Epithelial cell of prostate (primary cell): ENCODE measurements around the gene LRRC15.

Experiments used
- DNase-seq: peaks from one replicate; pipeline ENCODE4 v3.0.0-alpha.2; 2011; ENCODE audit warnings: low read depth, low spot score
- H3K27ac ChIP-seq: fragments of 450-650 bp; 2 replicates; pipeline ENCODE4 v1.5.1; 2017; ENCODE audit warnings: mild to moderate bottlenecking

LRRC15 gene

GRCh38 chr3:194339356-194339755 lies 30.2 kb downstream of the LRRC15 start:
- DNase-seq, result no peak
- no peak overlapping the region for H3K27ac ChIP-seq

- no peak for DNase-seq
- H3K27ac ChIP-seq, result no peak overlapping the region
These were observed 31.4 kb downstream of the LRRC15 start for GRCh38 chr3:194337965-194338753.

- H3K27ac ChIP-seq, result no peak overlapping the region
- DNase-seq, result no peak
These were observed 32.8 kb downstream of the LRRC15 start for GRCh38 chr3:194336601-194337355.

- no peak overlapping the region for H3K27ac ChIP-seq
- no peak for DNase-seq
These were observed 35.6 kb downstream of the LRRC15 start for GRCh38 chr3:194333981-194334320.

GRCh38 chr3:194333212-194333980 lies 36.1 kb downstream of the LRRC15 start:
- DNase-seq, result no peak
- H3K27ac ChIP-seq, result peak overlapping the region; percentile 41

GRCh38 chr3:194332858-194333211 lies 36.7 kb downstream of the LRRC15 start:
- DNase-seq, result no peak
- H3K27ac ChIP-seq, result peak overlapping the region; percentile 41

GRCh38 chr3:194330579-194330978 lies 39.0 kb downstream of the LRRC15 start:
- H3K27ac ChIP-seq, result peak overlapping the region; percentile 73
- DNase-seq, result peak; percentile 82

- DNase-seq, result no peak
- peak overlapping the region; percentile 73 for H3K27ac ChIP-seq
These were observed 39.4 kb downstream of the LRRC15 start for GRCh38 chr3:194330160-194330559.

- H3K27ac ChIP-seq, result no peak overlapping the region
- DNase-seq, result no peak
These were observed 40.0 kb downstream of the LRRC15 start for GRCh38 chr3:194329583-194329965.

- no peak for DNase-seq
- H3K27ac ChIP-seq, result no peak overlapping the region
These were observed 40.5 kb downstream of the LRRC15 start for GRCh38 chr3:194328942-194329582.

- peak overlapping the region; percentile 22 for H3K27ac ChIP-seq
- DNase-seq, result peak; percentile 93
These were observed 41.4 kb downstream of the LRRC15 start for GRCh38 chr3:194328053-194328657.

GRCh38 chr3:194327218-194328052 lies 42.1 kb downstream of the LRRC15 start:
- peak; percentile 29 for DNase-seq
- H3K27ac ChIP-seq, result peak overlapping the region; percentile 22

- H3K27ac ChIP-seq, result no peak overlapping the region
- DNase-seq, result no peak
These were observed 42.6 kb downstream of the LRRC15 start for GRCh38 chr3:194326968-194327217.

- DNase-seq, result peak; percentile 18
- H3K27ac ChIP-seq, result no peak overlapping the region
These were observed 43.2 kb downstream of the LRRC15 start for GRCh38 chr3:194326192-194326967.

GRCh38 chr3:194325424-194326153 lies 44.0 kb downstream of the LRRC15 start:
- no peak overlapping the region for H3K27ac ChIP-seq
- DNase-seq, result no peak

GRCh38 chr3:194324823-194325327 lies 44.7 kb downstream of the LRRC15 start:
- DNase-seq, result no peak
- no peak overlapping the region for H3K27ac ChIP-seq

GRCh38 chr3:194323785-194324735 lies 45.5 kb downstream of the LRRC15 start:
- DNase-seq, result peak; percentile 68
- H3K27ac ChIP-seq, result peak overlapping the region; percentile 92
